Measurements from ENCODE around the gene IDNK. TPM values are rescaled to one million over a fixed set of nuclear protein-coding genes. Genes with fewer than 3 reads are reported as not detected.

The IDNK gene
- total RNA-seq, 1 experiment from 2014 or later, result 0.50 TPM

DNA sequence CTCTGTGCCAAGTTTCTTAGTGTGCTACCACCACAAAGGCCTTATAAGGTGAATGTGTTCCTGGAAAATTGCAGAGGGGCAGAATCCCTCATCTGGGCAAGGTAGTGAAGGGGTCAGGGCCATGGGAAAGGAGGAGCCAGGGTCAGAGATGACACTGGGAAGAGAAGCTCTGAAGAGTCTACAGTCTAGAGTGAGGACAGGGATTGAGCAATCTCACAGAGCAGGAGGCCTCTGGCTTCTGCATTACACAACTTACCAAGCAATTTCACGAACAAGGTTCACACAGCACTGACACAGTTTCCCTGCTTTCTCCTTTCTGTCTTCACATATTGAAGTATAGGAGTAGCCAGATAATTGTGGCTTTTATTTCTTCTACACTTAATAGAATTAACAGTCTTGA is 24.5 kb upstream of the IDNK start (continued):
- TF ChIP-seq, protein P1, sequence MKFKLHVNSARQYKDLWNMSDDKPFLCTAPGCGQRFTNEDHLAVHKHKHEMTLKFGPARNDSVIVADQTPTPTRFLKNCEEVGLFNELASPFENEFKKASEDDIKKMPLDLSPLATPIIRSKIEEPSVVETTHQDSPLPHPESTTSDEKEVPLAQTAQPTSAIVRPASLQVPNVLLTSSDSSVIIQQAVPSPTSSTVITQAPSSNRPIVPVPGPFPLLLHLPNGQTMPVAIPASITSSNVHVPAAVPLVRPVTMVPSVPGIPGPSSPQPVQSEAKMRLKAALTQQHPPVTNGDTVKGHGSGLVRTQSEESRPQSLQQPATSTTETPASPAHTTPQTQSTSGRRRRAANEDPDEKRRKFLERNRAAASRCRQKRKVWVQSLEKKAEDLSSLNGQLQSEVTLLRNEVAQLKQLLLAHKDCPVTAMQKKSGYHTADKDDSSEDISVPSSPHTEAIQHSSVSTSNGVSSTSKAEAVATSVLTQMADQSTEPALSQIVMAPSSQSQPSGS (CRISPR knock-in tag; IDR thresholded peaks at IDR 0.05; ENCODE audit: borderline replicate concordance, low read depth), result no peak

DNA sequence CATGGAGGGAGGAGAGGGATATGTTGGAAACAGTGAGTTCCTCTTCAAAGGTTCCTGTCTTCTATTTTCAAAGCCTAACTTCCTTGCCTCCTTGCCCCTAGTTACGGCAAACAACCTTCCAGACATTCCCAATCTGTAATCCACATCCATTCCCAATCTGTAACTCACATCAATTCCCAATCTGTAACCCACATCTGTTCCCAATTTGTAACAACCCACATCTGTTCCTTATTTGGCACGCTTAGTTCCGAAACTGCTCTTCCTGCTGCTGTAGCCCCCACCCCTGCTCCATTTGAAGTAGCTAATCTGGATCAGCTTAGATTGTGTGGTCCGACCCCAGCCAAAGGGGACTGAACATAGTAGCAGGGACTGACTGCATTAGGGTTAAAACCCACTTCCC is 23.9 kb upstream of the IDNK start:
- CTCF ChIA-PET, result no interaction called here
- no peaks in the 10 kb centered on the region for H3K9me3 Mint-ChIP-seq
- no peak overlapping the region for H3K27ac Mint-ChIP-seq
- ATAC-seq (no peak), DNase-seq (ENCODE audit: low spot score) (no peak)
- no peaks in the 10 kb centered on the region for H3K36me3 Mint-ChIP-seq
- H3K4me3 Mint-ChIP-seq, result no peak overlapping the region
- TF ChIP-seq NR2C2 (CRISPR knock-in tag; IDR thresholded peaks at IDR 0.05) (no peak), GRHL2 (CRISPR knock-in tag; IDR thresholded peaks at IDR 0.05; ENCODE audit: insufficient replicate concordance, severe bottlenecking) (no peak), TEAD4 (CRISPR knock-in tag; IDR thresholded peaks at IDR 0.05) (no peak), IRF1 (CRISPR knock-in tag; IDR thresholded peaks at IDR 0.05) (no peak), SMAD4 (CRISPR knock-in tag; IDR thresholded peaks at IDR 0.05) (no peak), ATF1 (CRISPR knock-in tag; IDR thresholded peaks at IDR 0.05) (no peak), HMGA2 (CRISPR knock-in tag; IDR thresholded peaks at IDR 0.05) (no peak), PRRX2 (CRISPR knock-in tag; IDR thresholded peaks at IDR 0.05) (no peak), ZNF121 (CRISPR knock-in tag; IDR thresholded peaks at IDR 0.05) (no peak), MYBL2 (CRISPR knock-in tag; IDR thresholded peaks at IDR 0.05) (no peak), ESRRA (CRISPR knock-in tag; IDR thresholded peaks at IDR 0.05; ENCODE audit: borderline replicate concordance) (no peak), E2F4 (CRISPR knock-in tag; IDR thresholded peaks at IDR 0.05; ENCODE audit: borderline replicate concordance, low read depth) (no peak), TP53 (CRISPR knock-in tag; IDR thresholded peaks at IDR 0.05) (no peak)
- TF ChIP-seq, protein P2, sequence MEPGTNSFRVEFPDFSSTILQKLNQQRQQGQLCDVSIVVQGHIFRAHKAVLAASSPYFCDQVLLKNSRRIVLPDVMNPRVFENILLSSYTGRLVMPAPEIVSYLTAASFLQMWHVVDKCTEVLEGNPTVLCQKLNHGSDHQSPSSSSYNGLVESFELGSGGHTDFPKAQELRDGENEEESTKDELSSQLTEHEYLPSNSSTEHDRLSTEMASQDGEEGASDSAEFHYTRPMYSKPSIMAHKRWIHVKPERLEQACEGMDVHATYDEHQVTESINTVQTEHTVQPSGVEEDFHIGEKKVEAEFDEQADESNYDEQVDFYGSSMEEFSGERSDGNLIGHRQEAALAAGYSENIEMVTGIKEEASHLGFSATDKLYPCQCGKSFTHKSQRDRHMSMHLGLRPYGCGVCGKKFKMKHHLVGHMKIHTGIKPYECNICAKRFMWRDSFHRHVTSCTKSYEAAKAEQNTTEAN (CRISPR knock-in tag; IDR thresholded peaks at IDR 0.05), result no peak
- TF ChIP-seq, protein P3, sequence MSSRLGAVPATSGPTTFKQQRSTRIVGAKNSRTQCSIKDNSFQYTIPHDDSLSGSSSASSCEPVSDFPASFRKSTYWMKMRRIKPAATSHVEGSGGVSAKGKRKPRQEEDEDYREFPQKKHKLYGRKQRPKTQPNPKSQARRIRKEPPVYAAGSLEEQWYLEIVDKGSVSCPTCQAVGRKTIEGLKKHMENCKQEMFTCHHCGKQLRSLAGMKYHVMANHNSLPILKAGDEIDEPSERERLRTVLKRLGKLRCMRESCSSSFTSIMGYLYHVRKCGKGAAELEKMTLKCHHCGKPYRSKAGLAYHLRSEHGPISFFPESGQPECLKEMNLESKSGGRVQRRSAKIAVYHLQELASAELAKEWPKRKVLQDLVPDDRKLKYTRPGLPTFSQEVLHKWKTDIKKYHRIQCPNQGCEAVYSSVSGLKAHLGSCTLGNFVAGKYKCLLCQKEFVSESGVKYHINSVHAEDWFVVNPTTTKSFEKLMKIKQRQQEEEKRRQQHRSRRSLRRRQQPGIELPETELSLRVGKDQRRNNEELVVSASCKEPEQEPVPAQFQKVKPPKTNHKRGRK (CRISPR knock-in tag; IDR thresholded peaks at IDR 0.05; ENCODE audit: borderline replicate concordance), result no peak
- TF ChIP-seq, protein P4, sequence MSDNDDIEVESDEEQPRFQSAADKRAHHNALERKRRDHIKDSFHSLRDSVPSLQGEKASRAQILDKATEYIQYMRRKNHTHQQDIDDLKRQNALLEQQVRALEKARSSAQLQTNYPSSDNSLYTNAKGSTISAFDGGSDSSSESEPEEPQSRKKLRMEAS (CRISPR knock-in tag; IDR thresholded peaks at IDR 0.05), result no peak
- TF ChIP-seq, protein P5, sequence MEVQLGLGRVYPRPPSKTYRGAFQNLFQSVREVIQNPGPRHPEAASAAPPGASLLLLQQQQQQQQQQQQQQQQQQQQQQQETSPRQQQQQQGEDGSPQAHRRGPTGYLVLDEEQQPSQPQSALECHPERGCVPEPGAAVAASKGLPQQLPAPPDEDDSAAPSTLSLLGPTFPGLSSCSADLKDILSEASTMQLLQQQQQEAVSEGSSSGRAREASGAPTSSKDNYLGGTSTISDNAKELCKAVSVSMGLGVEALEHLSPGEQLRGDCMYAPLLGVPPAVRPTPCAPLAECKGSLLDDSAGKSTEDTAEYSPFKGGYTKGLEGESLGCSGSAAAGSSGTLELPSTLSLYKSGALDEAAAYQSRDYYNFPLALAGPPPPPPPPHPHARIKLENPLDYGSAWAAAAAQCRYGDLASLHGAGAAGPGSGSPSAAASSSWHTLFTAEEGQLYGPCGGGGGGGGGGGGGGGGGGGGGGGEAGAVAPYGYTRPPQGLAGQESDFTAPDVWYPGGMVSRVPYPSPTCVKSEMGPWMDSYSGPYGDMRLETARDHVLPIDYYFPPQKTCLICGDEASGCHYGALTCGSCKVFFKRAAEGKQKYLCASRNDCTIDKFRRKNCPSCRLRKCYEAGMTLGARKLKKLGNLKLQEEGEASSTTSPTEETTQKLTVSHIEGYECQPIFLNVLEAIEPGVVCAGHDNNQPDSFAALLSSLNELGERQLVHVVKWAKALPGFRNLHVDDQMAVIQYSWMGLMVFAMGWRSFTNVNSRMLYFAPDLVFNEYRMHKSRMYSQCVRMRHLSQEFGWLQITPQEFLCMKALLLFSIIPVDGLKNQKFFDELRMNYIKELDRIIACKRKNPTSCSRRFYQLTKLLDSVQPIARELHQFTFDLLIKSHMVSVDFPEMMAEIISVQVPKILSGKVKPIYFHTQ (CRISPR knock-in tag; IDR thresholded peaks at IDR 0.05), result no peak
- TF ChIP-seq, protein P6, sequence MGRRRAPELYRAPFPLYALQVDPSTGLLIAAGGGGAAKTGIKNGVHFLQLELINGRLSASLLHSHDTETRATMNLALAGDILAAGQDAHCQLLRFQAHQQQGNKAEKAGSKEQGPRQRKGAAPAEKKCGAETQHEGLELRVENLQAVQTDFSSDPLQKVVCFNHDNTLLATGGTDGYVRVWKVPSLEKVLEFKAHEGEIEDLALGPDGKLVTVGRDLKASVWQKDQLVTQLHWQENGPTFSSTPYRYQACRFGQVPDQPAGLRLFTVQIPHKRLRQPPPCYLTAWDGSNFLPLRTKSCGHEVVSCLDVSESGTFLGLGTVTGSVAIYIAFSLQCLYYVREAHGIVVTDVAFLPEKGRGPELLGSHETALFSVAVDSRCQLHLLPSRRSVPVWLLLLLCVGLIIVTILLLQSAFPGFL (CRISPR knock-in tag; IDR thresholded peaks at IDR 0.05; ENCODE audit: borderline replicate concordance), result no peak
- TF ChIP-seq, protein P1 (CRISPR knock-in tag; IDR thresholded peaks at IDR 0.05; ENCODE audit: borderline replicate concordance, low read depth), result no peak
- no peaks in the 10 kb centered on the region for H3K27me3 Mint-ChIP-seq (ENCODE audit: low read depth)
- POLR2A ChIA-PET, result no interaction called here
- no peaks in the 10 kb centered on the region for H3K4me1 Mint-ChIP-seq

All from WTC11 (cell line).